IPS-20b (cell line): ENCODE data around the gene NRSN1.
"Not testable (repeated sequence)": the region's sequence is repeated elsewhere in the genome, so short reads cannot be mapped to it uniquely, and the experiment has no call there.

Source experiments
- H3K27ac ChIP-seq: one replicate; pipeline ENCODE4 v1.5.1; 2013; ENCODE audit warnings: low read length
- H3K27me3 ChIP-seq: 2 replicates; pipeline ENCODE4 v1.6.1; 2013; ENCODE audit warnings: mild to moderate bottlenecking, low read length, inconsistent platforms; ENCODE audit not compliant: insufficient read depth
- H3K36me3 ChIP-seq: 2 replicates; pipeline ENCODE4 v1.6.1; 2013; ENCODE audit warnings: low read depth, mild to moderate bottlenecking, inconsistent platforms, low read length, moderate library complexity; ENCODE audit not compliant: insufficient read depth
- H3K4me1 ChIP-seq: 2 replicates; pipeline ENCODE4 v1.6.1; 2013; ENCODE audit warnings: mild to moderate bottlenecking, control low read depth, inconsistent platforms, low read length, moderate library complexity; ENCODE audit not compliant: insufficient read depth
- H3K4me3 ChIP-seq: 2 replicates; pipeline ENCODE4 v1.5.1; 2013; ENCODE audit warnings: mild to moderate bottlenecking, low read length, inconsistent platforms
- H3K9ac ChIP-seq: 2 replicates; pipeline ENCODE4 v1.6.1; 2013; ENCODE audit warnings: low read depth, mild to moderate bottlenecking, inconsistent platforms, low read length, moderate library complexity
- H3K9me3 ChIP-seq: 2 replicates; pipeline ENCODE4 v1.6.1; 2013; ENCODE audit warnings: mild to moderate bottlenecking, low read depth, low read length, inconsistent platforms; ENCODE audit not compliant: insufficient read depth

Gene NRSN1

GRCh38 chr6:24142733-24143132, 16.7 kb downstream of the NRSN1 start:
- not testable (repeated sequence) for H3K9ac ChIP-seq, H3K27ac ChIP-seq, H3K9me3 ChIP-seq, H3K36me3 ChIP-seq, H3K27me3 ChIP-seq, H3K4me3 ChIP-seq, H3K4me1 ChIP-seq

- H3K9ac ChIP-seq: no peak overlapping the region
- H3K4me1 ChIP-seq: no peaks in the 10 kb centered on the region
- no peaks in the 10 kb centered on the region for H3K36me3 ChIP-seq
- no peaks in the 10 kb centered on the region for H3K9me3 ChIP-seq
- no peaks in the 10 kb centered on the region for H3K27me3 ChIP-seq
- H3K4me3 ChIP-seq: no peak overlapping the region
- H3K27ac ChIP-seq: no peak overlapping the region
These were observed 19.7 kb downstream of the NRSN1 start for GRCh38 chr6:24145690-24146131.

GRCh38 chr6:24146871-24147270, 20.9 kb downstream of the NRSN1 start:
- no peaks in the 10 kb centered on the region for H3K9me3 ChIP-seq
- no peak overlapping the region for H3K4me3 ChIP-seq
- no peaks in the 10 kb centered on the region for H3K27me3 ChIP-seq
- no peaks in the 10 kb centered on the region for H3K36me3 ChIP-seq
- H3K9ac ChIP-seq: no peak overlapping the region
- H3K4me1 ChIP-seq: no peaks in the 10 kb centered on the region
- no peak overlapping the region for H3K27ac ChIP-seq

GRCh38 chr6:24147511-24148153, 21.6 kb downstream of the NRSN1 start:
- H3K4me1 ChIP-seq: no peaks in the 10 kb centered on the region
- no peaks in the 10 kb centered on the region for H3K27me3 ChIP-seq
- H3K36me3 ChIP-seq: no peaks in the 10 kb centered on the region
- no peak overlapping the region for H3K27ac ChIP-seq
- no peaks in the 10 kb centered on the region for H3K9me3 ChIP-seq
- H3K4me3 ChIP-seq: no peak overlapping the region
- H3K9ac ChIP-seq: no peak overlapping the region

- H3K27me3 ChIP-seq: no peaks in the 10 kb centered on the region
- no peak overlapping the region for H3K9ac ChIP-seq
- no peaks in the 10 kb centered on the region for H3K4me1 ChIP-seq
- no peak overlapping the region for H3K4me3 ChIP-seq
- no peaks in the 10 kb centered on the region for H3K9me3 ChIP-seq
- H3K36me3 ChIP-seq: no peaks in the 10 kb centered on the region
- H3K27ac ChIP-seq: no peak overlapping the region
These were observed 22.1 kb downstream of the NRSN1 start for GRCh38 chr6:24148154-24148570.

GRCh38 chr6:24148684-24149083, 22.7 kb downstream of the NRSN1 start:
- H3K36me3 ChIP-seq: no peaks in the 10 kb centered on the region
- H3K27ac ChIP-seq: no peak overlapping the region
- no peaks in the 10 kb centered on the region for H3K9me3 ChIP-seq
- H3K4me3 ChIP-seq: no peak overlapping the region
- H3K4me1 ChIP-seq: no peaks in the 10 kb centered on the region
- no peak overlapping the region for H3K9ac ChIP-seq
- H3K27me3 ChIP-seq: no peaks in the 10 kb centered on the region

GRCh38 chr6:24149296-24149695, 23.3 kb downstream of the NRSN1 start:
- Histone ChIP-seq H3K27me3 (no peaks in the 10 kb centered on the region), H3K9me3 (no peaks in the 10 kb centered on the region), H3K4me3 (no peak overlapping the region), H3K27ac (no peak overlapping the region), H3K9ac (no peak overlapping the region), H3K36me3 (no peaks in the 10 kb centered on the region), H3K4me1 (no peaks in the 10 kb centered on the region)

- Histone ChIP-seq H3K27ac (no peak overlapping the region), H3K4me1 (no peaks in the 10 kb centered on the region), H3K27me3 (no peaks in the 10 kb centered on the region), H3K9me3 (no peaks in the 10 kb centered on the region), H3K4me3 (no peak overlapping the region), H3K9ac (no peak overlapping the region), H3K36me3 (no peaks in the 10 kb centered on the region)
These were observed 23.8 kb downstream of the NRSN1 start for GRCh38 chr6:24149836-24150235.

GRCh38 chr6:24152014-24152413, 26.0 kb downstream of the NRSN1 start:
- H3K27me3 ChIP-seq: no peaks in the 10 kb centered on the region
- no peak overlapping the region for H3K27ac ChIP-seq
- H3K4me3 ChIP-seq: no peak overlapping the region
- H3K9ac ChIP-seq: no peak overlapping the region
- no peaks in the 10 kb centered on the region for H3K4me1 ChIP-seq
- no peaks in the 10 kb centered on the region for H3K36me3 ChIP-seq
- no peaks in the 10 kb centered on the region for H3K9me3 ChIP-seq

- no peak overlapping the region for H3K4me3 ChIP-seq
- no peaks in the 10 kb centered on the region for H3K4me1 ChIP-seq
- no peak overlapping the region for H3K27ac ChIP-seq
These were observed 28.1 kb downstream of the NRSN1 start for GRCh38 chr6:24154121-24154520.

GRCh38 chr6:24157886-24158285, 31.9 kb downstream of the NRSN1 start:
- H3K9ac ChIP-seq: no peak overlapping the region
- H3K9me3 ChIP-seq: no peaks in the 10 kb centered on the region
- no peaks in the 10 kb centered on the region for H3K4me1 ChIP-seq
- no peaks in the 10 kb centered on the region for H3K36me3 ChIP-seq
- H3K27me3 ChIP-seq: no peaks in the 10 kb centered on the region
- H3K27ac ChIP-seq: no peak overlapping the region
- H3K4me3 ChIP-seq: no peak overlapping the region

More at GRCh38 chr6:24154121-24154520, 28.1 kb downstream of the NRSN1 start:
- H3K36me3 ChIP-seq: no peaks in the 10 kb centered on the region
- H3K27me3 ChIP-seq: no peaks in the 10 kb centered on the region
- H3K9ac ChIP-seq: no peak overlapping the region
- no peaks in the 10 kb centered on the region for H3K9me3 ChIP-seq

- H3K36me3 ChIP-seq: no peaks in the 10 kb centered on the region
- no peak overlapping the region for H3K27ac ChIP-seq
- H3K4me1 ChIP-seq: no peaks in the 10 kb centered on the region
- H3K9ac ChIP-seq: no peak overlapping the region
- H3K27me3 ChIP-seq: no peaks in the 10 kb centered on the region
- H3K9me3 ChIP-seq: peaks cover 11% of the 10 kb centered on the region; the same call in 1 of the 2 replicates
- no peak overlapping the region for H3K4me3 ChIP-seq
These were observed 57.6 kb downstream of the NRSN1 start for GRCh38 chr6:24183584-24183983.
